B cell (primary cell): Measurements from ENCODE around the gene MT1B. TPM values are rescaled to one million over a fixed set of nuclear protein-coding genes. Genes with fewer than 3 reads are reported as not detected.

Experiments used
- ATAC-seq: fragments of 200-7000 bp; cut with Tn5 transposase; one replicate; pipeline ENCODE4 v1.10.0; 2021; ENCODE audit warnings: low read depth, mild to moderate bottlenecking, moderate number of reproducible peaks, moderate library complexity
- CTCF ChIA-PET: fragments of 350-600 bp; sonication (Branson Sonifier 250); formaldehyde crosslinking; loops from one replicate; lab custom pipeline; 2021; ENCODE audit warnings: antibody characterized with exemption, inconsistent platforms; lab: Charles Lee
- POLR2A ChIA-PET: fragments of 350-600 bp; sonication (Branson Sonifier 250); formaldehyde crosslinking; loops from one replicate; lab custom pipeline; 2021; ENCODE audit warnings: antibody characterized with exemption; lab: Charles Lee
- DNase-seq: peaks from one replicate; pipeline ENCODE4 v3.0.0; 2013
- H2AFZ ChIP-seq: 2 replicates; pipeline ENCODE4 v1.6.1; 2012; ENCODE audit warnings: mild to moderate bottlenecking, low read depth, low read length; ENCODE audit not compliant: insufficient read depth, poor library complexity, severe bottlenecking
- H3K27ac ChIP-seq, 2 donors: 1 replicate in 1 of 2; 2 replicates in 1 of 2; pipeline ENCODE4 v1.5.1; 2012 to 2013; ENCODE audit warnings: low read length in 2 of 2, mild to moderate bottlenecking in 2 of 2, moderate library complexity in 1 of 2
- H3K27me3 ChIP-seq, 4 experiments: fragments of 200-600 bp in 1 of 4; sonication (generic) in 1 of 4; replicated peaks in 1 of 4; 1 replicate in 2 of 4; 2 replicates in 2 of 4; pipeline versions ENCODE4 v1.6.1 to v1.7.0; 2013 to 2016; ENCODE audit warnings: low read length in 3 of 4, mild to moderate bottlenecking in 2 of 4, mixed read lengths in 1 of 4, moderate library complexity in 1 of 4; ENCODE audit not compliant: insufficient read depth in 4 of 4, control insufficient read depth in 3 of 4; ENCODE audit errors: control extremely low read depth in 1 of 4
- H3K36me3 ChIP-seq, 2 experiments: replicated peaks in 1 of 2; 1 replicate in 1 of 2; 2 replicates in 1 of 2; pipeline versions ENCODE4 v1.6.1 to v1.7.1; 2013; ENCODE audit warnings: low read length in 1 of 2; ENCODE audit not compliant: insufficient read depth in 2 of 2, control insufficient read depth in 1 of 2; ENCODE audit errors: control extremely low read depth in 1 of 2, extremely low read depth in 1 of 2
- H3K4me1 ChIP-seq, 2 donors: fragments of 200-600 bp in 1 of 2; sonication (generic) in 1 of 2; 1 replicate in 1 of 2; 2 replicates in 1 of 2; pipeline versions ENCODE4 v1.5.1 to v1.6.1; 2013 to 2017; ENCODE audit warnings: low read length in 2 of 2; ENCODE audit not compliant: control insufficient read depth in 2 of 2, insufficient read depth in 2 of 2
- H3K4me2 ChIP-seq: replicated peaks from 2 replicates; pipeline ENCODE3; 2012; ENCODE audit warnings: mild to moderate bottlenecking, low read depth, low read length; ENCODE audit not compliant: poor library complexity, severe bottlenecking
- H3K4me3 ChIP-seq, 5 experiments: fragments of 200-600 bp in 1 of 5; sonication (generic) in 1 of 5; 1 replicate in 3 of 5; 2 replicates in 2 of 5; pipeline versions ENCODE4 v1.5.1 to v1.7.0; 2011 to 2016; ENCODE audit warnings: low read length in 4 of 5, mild to moderate bottlenecking in 4 of 5, low read depth in 2 of 5, control low read depth in 1 of 5, moderate library complexity in 1 of 5; ENCODE audit not compliant: insufficient read depth in 1 of 5; ENCODE audit errors: control extremely low read depth in 1 of 5, extremely low read depth in 1 of 5
- H3K79me2 ChIP-seq: fragments of 200-600 bp; sonication (generic); one replicate; pipeline ENCODE4 v1.6.0; 2016; ENCODE audit warnings: low read length; ENCODE audit not compliant: control insufficient read depth, insufficient read depth
- H3K9ac ChIP-seq: fragments of 200-600 bp; sonication (generic); 2 replicates; pipeline ENCODE4 v1.6.1; 2017; ENCODE audit warnings: mild to moderate bottlenecking, low read length, moderate library complexity
- H3K9me3 ChIP-seq, 3 donors: one replicate each; pipeline versions ENCODE4 v1.6.1 to v1.7.1; 2013; ENCODE audit warnings: low read length in 2 of 3; ENCODE audit not compliant: control insufficient read depth in 2 of 3, insufficient read depth in 1 of 3; ENCODE audit errors: control extremely low read depth in 1 of 3
- H4K20me1 ChIP-seq: 2 replicates; pipeline ENCODE4 v1.6.0; 2012; ENCODE audit warnings: mild to moderate bottlenecking, low read length; ENCODE audit not compliant: insufficient read depth, control insufficient read depth, poor library complexity, severe bottlenecking
- H3K27ac Mint-ChIP-seq: one replicate; pipeline ENCODE4 v1.8.0; 2021; ENCODE audit warnings: mixed read lengths
- H3K27me3 Mint-ChIP-seq: one replicate; pipeline ENCODE4 v1.8.0; 2021; ENCODE audit warnings: mixed read lengths
- H3K4me1 Mint-ChIP-seq: one replicate; pipeline ENCODE4 v1.8.0; 2021; ENCODE audit warnings: mixed read lengths
- H3K4me3 Mint-ChIP-seq: one replicate; pipeline ENCODE4 v1.8.0; 2021; ENCODE audit warnings: mixed read lengths
- H3K9me3 Mint-ChIP-seq: one replicate; pipeline ENCODE4 v1.8.0; 2022; ENCODE audit warnings: mixed read lengths; ENCODE audit not compliant: insufficient read depth
- EZH2 ChIP-seq: IDR thresholded peaks from 2 replicates; pipeline ENCODE4 v1.6.1; 2012; ENCODE audit warnings: borderline replicate concordance, low read depth, mild to moderate bottlenecking, moderate library complexity, low read length; ENCODE audit not compliant: insufficient read depth, poor library complexity, severe bottlenecking
- WGBS: methylation state at CpG from one replicate; pipeline ENCODE4 v1.1.5; 2013; ENCODE audit warnings: missing lambda C conversion rate; ENCODE audit not compliant: insufficient coverage; 5-methylcytosine and 5-hydroxymethylcytosine counted together
- intact Hi-C: fragments of 100-400 bp; cut with micrococcal nuclease; formaldehyde crosslinking; loops from one replicate; pipeline ENCODE4 v1.10.0; 2022
- polyA plus RNA-seq: library from polyadenylated mRNA; depleted of rRNA; stranded (reverse); fragments of >200 nt; gene quantifications from 2 replicates; pipeline ENCODE4 v1.2.3, GENCODE V29; 2012
- total RNA-seq, 2 donors: library from RNA; stranded (reverse); fragments of 120-200 nt in 1 of 2; gene quantifications; 1 replicate in 1 of 2; 2 replicates in 1 of 2; pipeline versions ENCODE4 v1.2.3 to v1.2.4, GENCODE V29; 2013 to 2022
- TF ChIP-seq, protein P1 (sequence below): fragments of 200-600 bp; IDR thresholded peaks from one replicate; pipeline ENCODE4 v1.8.0; 2022; ENCODE audit warnings: antibody characterized with exemption, mild to moderate bottlenecking

Gene MT1B
- total and polyA plus RNA-seq, 2 donors (not counting 1 experiment from before 2014, with no cell fraction given) = not detected

DNA sequence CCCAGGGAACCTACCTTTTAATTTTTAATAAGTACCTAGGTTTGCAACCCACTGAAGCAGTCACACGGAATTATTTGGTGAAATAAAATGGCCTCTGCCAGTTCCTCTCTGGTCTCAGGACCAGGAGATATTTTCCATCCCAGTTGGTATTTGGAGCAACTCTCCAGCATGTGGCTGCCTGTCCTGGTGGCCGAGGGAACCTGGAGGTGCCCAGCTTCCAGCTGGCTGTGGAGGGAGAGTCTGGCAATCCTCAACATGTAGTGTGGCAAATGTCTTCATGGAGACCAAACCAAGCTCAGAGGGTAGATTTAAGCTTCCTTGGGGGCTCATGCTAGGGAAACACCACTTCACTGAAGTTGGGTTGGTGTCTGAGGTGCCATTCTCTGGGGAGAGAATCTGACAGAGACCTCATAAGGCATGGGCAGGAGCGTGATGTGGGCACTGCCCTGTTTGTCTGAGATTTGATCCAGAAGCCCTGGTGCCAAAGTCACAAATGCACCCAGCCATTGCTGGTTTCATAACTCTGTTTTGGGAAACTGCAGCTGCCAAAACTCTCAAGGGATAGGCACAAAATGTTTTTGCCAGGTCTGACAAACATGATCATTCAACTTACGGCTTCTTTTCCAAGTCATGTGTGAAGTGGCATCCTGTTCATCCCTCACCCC lies 33.4 kb downstream of the MT1B start:
- DNase-seq = no peak
- H3K4me2 ChIP-seq = no peak overlapping the region
- Mint-ChIP-seq H3K27ac (no peak overlapping the region), H3K4me3 (no peak overlapping the region), H3K27me3 (peaks cover 14% of the 10 kb centered on the region), H3K4me1 (peaks cover 21% of the 10 kb centered on the region), H3K9me3 (peaks cover 2% of the 10 kb centered on the region)
- TF ChIP-seq, protein P1, sequence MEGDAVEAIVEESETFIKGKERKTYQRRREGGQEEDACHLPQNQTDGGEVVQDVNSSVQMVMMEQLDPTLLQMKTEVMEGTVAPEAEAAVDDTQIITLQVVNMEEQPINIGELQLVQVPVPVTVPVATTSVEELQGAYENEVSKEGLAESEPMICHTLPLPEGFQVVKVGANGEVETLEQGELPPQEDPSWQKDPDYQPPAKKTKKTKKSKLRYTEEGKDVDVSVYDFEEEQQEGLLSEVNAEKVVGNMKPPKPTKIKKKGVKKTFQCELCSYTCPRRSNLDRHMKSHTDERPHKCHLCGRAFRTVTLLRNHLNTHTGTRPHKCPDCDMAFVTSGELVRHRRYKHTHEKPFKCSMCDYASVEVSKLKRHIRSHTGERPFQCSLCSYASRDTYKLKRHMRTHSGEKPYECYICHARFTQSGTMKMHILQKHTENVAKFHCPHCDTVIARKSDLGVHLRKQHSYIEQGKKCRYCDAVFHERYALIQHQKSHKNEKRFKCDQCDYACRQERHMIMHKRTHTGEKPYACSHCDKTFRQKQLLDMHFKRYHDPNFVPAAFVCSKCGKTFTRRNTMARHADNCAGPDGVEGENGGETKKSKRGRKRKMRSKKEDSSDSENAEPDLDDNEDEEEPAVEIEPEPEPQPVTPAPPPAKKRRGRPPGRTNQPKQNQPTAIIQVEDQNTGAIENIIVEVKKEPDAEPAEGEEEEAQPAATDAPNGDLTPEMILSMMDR = no peak
- TF ChIP-seq EZH2 = no peak
- H3K36me3 ChIP-seq = no peaks in the 10 kb centered on the region
- H3K27ac ChIP-seq = no peak overlapping the region
- no peak overlapping the region for H3K9ac ChIP-seq
- H3K79me2 ChIP-seq = no peaks in the 10 kb centered on the region
- H3K9me3 ChIP-seq = peaks cover 0 to 7% (median 0%) of the 10 kb centered on the region in 3 donors
- peaks cover 14 to 15% of the 10 kb centered on the region in 2 donors for H3K4me1 ChIP-seq
- H4K20me1 ChIP-seq = no peaks in the 10 kb centered on the region
- H3K27me3 ChIP-seq = peaks cover 0 to 9% (median 3%) of the 10 kb centered on the region in 4 experiments
- ATAC-seq = no peak
- ChIA-PET CTCF (no interaction called here), POLR2A (interaction anchor here (1.2 kb wide), 1 partner anchor 28 kb away, joined by 4 read pairs; no protein-coding TSS in a partner anchor)
- H3K4me3 ChIP-seq = no peak overlapping the region
- no peak overlapping the region for H2AFZ ChIP-seq
- intact Hi-C loops = loop anchor here (10.0 kb wide), 1 partner anchor 50 kb away; the partner anchor contains the start of genes MT1A and MT1M
- WGBS = 81% methylated on average over 3 of the region's 4 CpGs

DNA sequence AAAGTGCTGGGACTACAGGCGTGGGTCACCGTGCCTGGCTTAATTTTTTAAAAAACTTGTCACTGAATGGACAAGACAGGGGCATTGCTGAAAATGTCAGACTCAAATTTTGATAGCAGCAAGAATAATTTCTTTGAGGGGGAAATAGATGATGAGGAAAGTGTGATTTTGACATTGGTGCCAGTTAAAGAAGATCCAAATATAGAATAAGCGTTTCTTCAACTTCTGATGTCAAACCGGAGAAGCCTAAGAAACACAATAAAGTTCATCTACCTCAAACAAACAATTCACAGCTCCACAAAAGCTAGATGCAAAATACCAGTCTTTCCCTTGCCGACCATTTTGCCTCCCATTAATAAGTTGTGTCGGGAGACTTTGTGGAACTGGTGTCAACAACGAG lies 35.1 kb downstream of the MT1B start:
- H4K20me1 ChIP-seq = no peaks in the 10 kb centered on the region
- no peak overlapping the region for H3K4me2 ChIP-seq
- ChIA-PET CTCF (no interaction called here), POLR2A (no interaction called here)
- Mint-ChIP-seq H3K27me3 (peaks cover 19% of the 10 kb centered on the region), H3K27ac (no peak overlapping the region), H3K9me3 (peaks cover 2% of the 10 kb centered on the region), H3K4me3 (no peak overlapping the region), H3K4me1 (peaks cover 16% of the 10 kb centered on the region)
- H2AFZ ChIP-seq = no peak overlapping the region
- H3K27ac ChIP-seq = no peak overlapping the region
- ATAC-seq = no peak
- H3K36me3 ChIP-seq = no peaks in the 10 kb centered on the region
- intact Hi-C loops = loop anchor here (10.0 kb wide), 1 partner anchor 52 kb away; the partner anchor contains the start of genes MT1A and MT1M
- H3K4me3 ChIP-seq = no peak overlapping the region
- peaks cover 0 to 9% (median 3%) of the 10 kb centered on the region in 4 experiments for H3K27me3 ChIP-seq
- TF ChIP-seq, protein P1 = no peak
- DNase-seq = no peak
- H3K4me1 ChIP-seq = peaks cover 11 to 12% of the 10 kb centered on the region in 2 donors
- H3K79me2 ChIP-seq = no peaks in the 10 kb centered on the region
- H3K9me3 ChIP-seq = peaks cover 0 to 12% (median 0%) of the 10 kb centered on the region in 3 donors
- 79% methylated on average over 4 of the region's 7 CpGs for WGBS
- no peak overlapping the region for H3K9ac ChIP-seq
